Activated naive CD8-positive, alpha-beta T cell (primary cell): Measurements from ENCODE around the gene KRTAP5-8.
"Not testable (repeated sequence)": the region's sequence is repeated elsewhere in the genome, so short reads cannot be mapped to it uniquely, and the experiment has no call there.

Experiments used
- H3K27ac Mint-ChIP-seq: one replicate; pipeline ENCODE4 v1.8.0; 2021; ENCODE audit warnings: mixed read lengths
- H3K27me3 Mint-ChIP-seq: one replicate; pipeline ENCODE4 v1.8.0; 2021; ENCODE audit warnings: mixed read lengths
- H3K36me3 Mint-ChIP-seq: one replicate; pipeline ENCODE4 v1.8.0; 2021; ENCODE audit warnings: mixed read lengths
- H3K4me1 Mint-ChIP-seq: one replicate; pipeline ENCODE4 v1.8.0; 2021; ENCODE audit warnings: low read depth, mixed read lengths
- H3K4me3 Mint-ChIP-seq: one replicate; pipeline ENCODE4 v1.8.0; 2021; ENCODE audit warnings: mild to moderate bottlenecking, mixed read lengths
- H3K9me3 Mint-ChIP-seq: one replicate; pipeline ENCODE4 v1.8.0; 2021; ENCODE audit warnings: low read depth, mixed read lengths

KRTAP5-8 gene

GRCh38 chr11:71588314-71588713 lies 50.5 kb downstream of the KRTAP5-8 start:
- H3K36me3 Mint-ChIP-seq, H3K27ac Mint-ChIP-seq, H3K9me3 Mint-ChIP-seq, H3K4me3 Mint-ChIP-seq, H3K4me1 Mint-ChIP-seq: not testable (repeated sequence)
- peaks cover 14% of the 10 kb centered on the region for H3K27me3 Mint-ChIP-seq
